PC-9 (cell line): ENCODE results near the gene HOXA5. TPM values are rescaled to one million over a fixed set of nuclear protein-coding genes. Genes with fewer than 3 reads are reported as not detected.

ENCODE experiments used
- BruUV-seq: library from RNA; stranded (reverse); fragments of 400-500 nt; replicated peaks from 2 replicates; lab custom pipeline; 2021; lab: Mats Ljungman, UMichigan
- CTCF ChIA-PET: fragments of 300-600 bp; sonication (Branson Sonifier 250); formaldehyde crosslinking; loops from one replicate; lab custom pipeline; 2022; ENCODE audit warnings: antibody characterized with exemption; lab: Charles Lee
- POLR2A ChIA-PET: fragments of 300-600 bp; sonication (Branson Sonifier 250); formaldehyde crosslinking; loops from one replicate; lab custom pipeline; 2022; ENCODE audit warnings: antibody characterized with exemption; ENCODE audit not compliant: unreplicated experiment; lab: Charles Lee
- DNase-seq, 2 experiments: peaks; one replicate each; pipeline versions ENCODE4 v3.0.0 to v3.0.0-alpha.2; 2015 to 2022; ENCODE audit warnings: mixed read lengths in 1 of 2
- H2AFZ ChIP-seq: fragments of 200-600 bp; sonication (generic); 2 replicates; pipeline ENCODE4 v1.8.1; 2017; ENCODE audit warnings: antibody characterized with exemption
- H3F3A ChIP-seq: fragments of 200-600 bp; sonication (generic); 2 replicates; pipeline ENCODE4 v1.8.1; 2017; ENCODE audit warnings: antibody characterized with exemption, mild to moderate bottlenecking, low read depth; ENCODE audit not compliant: insufficient read depth
- H3K27ac ChIP-seq: fragments of 200-600 bp; sonication (generic); 2 replicates; pipeline ENCODE4 v1.6.1; 2016; ENCODE audit warnings: mixed run types
- H3K27me3 ChIP-seq: fragments of 200-600 bp; sonication (generic); 2 replicates; pipeline ENCODE4 v1.6.1; 2016; ENCODE audit warnings: low read depth, mixed run types; ENCODE audit not compliant: insufficient read depth
- H3K36me3 ChIP-seq: fragments of 200-600 bp; sonication (generic); 2 replicates; pipeline ENCODE4 v1.6.1; 2016; ENCODE audit warnings: low read depth, mixed run types
- H3K4me1 ChIP-seq: fragments of 200-600 bp; sonication (generic); replicated peaks from 2 replicates; pipeline ENCODE4 v1.6.1; 2016; ENCODE audit warnings: mixed run types; ENCODE audit not compliant: insufficient read depth
- H3K4me2 ChIP-seq: fragments of 200-600 bp; sonication (generic); 2 replicates; pipeline ENCODE4 v1.6.1; 2017; ENCODE audit warnings: mixed run types
- H3K4me3 ChIP-seq: fragments of 200-600 bp; sonication (generic); 2 replicates; pipeline ENCODE4 v1.6.1; 2016; ENCODE audit warnings: mixed run types
- H3K79me2 ChIP-seq: fragments of 200-600 bp; sonication (generic); 2 replicates; pipeline ENCODE4 v1.6.1; 2017; ENCODE audit warnings: low read depth, mixed run types
- H3K9me2 ChIP-seq: fragments of 200-600 bp; sonication (generic); 2 replicates; pipeline ENCODE4 v1.8.1; 2017; ENCODE audit warnings: mild to moderate bottlenecking; ENCODE audit not compliant: insufficient read depth
- H3K9me3 ChIP-seq: fragments of 200-600 bp; sonication (generic); 2 replicates; pipeline ENCODE4 v1.8.1; 2016; ENCODE audit warnings: low read depth; ENCODE audit not compliant: insufficient read depth
- H4K20me1 ChIP-seq: fragments of 200-600 bp; sonication (generic); 2 replicates; pipeline ENCODE4 v1.8.1; 2017; ENCODE audit not compliant: insufficient read depth
- CTCF ChIP-seq: fragments of 200-600 bp; sonication (generic); conservative IDR thresholded peaks from 2 replicates; pipeline ENCODE4 v1.6.1; 2017; ENCODE audit warnings: mixed run types, antibody characterized with exemption, mild to moderate bottlenecking, moderate library complexity
- EZH2 ChIP-seq: fragments of 200-600 bp; sonication (generic); IDR thresholded peaks from 2 replicates; pipeline ENCODE4 v1.8.0; 2017; ENCODE audit warnings: antibody characterized with exemption, low read depth
- intact Hi-C: fragments of 100-400 bp; cut with micrococcal nuclease; formaldehyde crosslinking; loops from one replicate; pipeline ENCODE4 v1.10.0; 2022; ENCODE audit not compliant: unreplicated experiment
- total RNA-seq: library from RNA; stranded (reverse); gene quantifications from 2 replicates; pipeline ENCODE4 v1.2.3, GENCODE V29; 2021

The HOXA5 gene
- total RNA-seq, 1 experiment from 2014 or later, result 1.0 TPM

GRCh38 chr7:27186668-27187474 is 43.4 kb upstream of the HOXA5 start:
- Histone ChIP-seq H3K9me3 (no peaks in the 10 kb centered on the region), H3K4me3 (no peak overlapping the region), H3K9me2 (no peaks in the 10 kb centered on the region), H3F3A (peaks cover 26% of the 10 kb centered on the region), H3K4me1 (peaks cover 12% of the 10 kb centered on the region), H3K79me2 (no peaks in the 10 kb centered on the region), H3K4me2 (no peak overlapping the region), H3K27me3 (no peaks in the 10 kb centered on the region), H2AFZ (no peak overlapping the region), H3K27ac (no peak overlapping the region), H4K20me1 (no peaks in the 10 kb centered on the region), H3K36me3 (no peaks in the 10 kb centered on the region)
- POLR2A ChIA-PET, result interaction anchor here (0.6 kb wide), 1 partner anchor 432 kb away, joined by 4 read pairs; no protein-coding TSS in a partner anchor
- DNase-seq, result no peak
- CTCF ChIA-PET, result interaction anchor here (0.9 to 1.3 kb wide), 2 partner anchors 9 to 875 kb away, joined by 3 to 6 read pairs; no protein-coding TSS in a partner anchor
- no TSS peak for BruUV-seq
- TF ChIP-seq CTCF, result no peak
- TF ChIP-seq EZH2, result no peak
- intact Hi-C loops, result no loop called here

GRCh38 chr7:27185854-27186667 is 42.6 kb upstream of the HOXA5 start:
- Histone ChIP-seq H3K9me2 (no peaks in the 10 kb centered on the region), H3K9me3 (no peaks in the 10 kb centered on the region), H4K20me1 (no peaks in the 10 kb centered on the region), H3K36me3 (no peaks in the 10 kb centered on the region), H3K4me2 (no peak overlapping the region), H3F3A (peaks cover 26% of the 10 kb centered on the region), H3K79me2 (no peaks in the 10 kb centered on the region), H3K27ac (no peak overlapping the region), H3K27me3 (no peaks in the 10 kb centered on the region), H2AFZ (no peak overlapping the region), H3K4me1 (peaks cover 12% of the 10 kb centered on the region), H3K4me3 (no peak overlapping the region)
- CTCF ChIA-PET, result interaction anchor here (0.9 to 1.3 kb wide), 2 partner anchors 10 to 876 kb away, joined by 3 to 6 read pairs; no protein-coding TSS in a partner anchor
- BruUV-seq, result no TSS peak
- TF ChIP-seq CTCF, result no peak
- no peak for TF ChIP-seq EZH2
- no peak for DNase-seq
- intact Hi-C loops, result no loop called here
- POLR2A ChIA-PET, result interaction anchor here (0.5 kb wide), 1 partner anchor 863 kb away, joined by 3 read pairs; no protein-coding TSS in a partner anchor
